ENCODE measurements around the gene METTL9.

Gene METTL9

DNA sequence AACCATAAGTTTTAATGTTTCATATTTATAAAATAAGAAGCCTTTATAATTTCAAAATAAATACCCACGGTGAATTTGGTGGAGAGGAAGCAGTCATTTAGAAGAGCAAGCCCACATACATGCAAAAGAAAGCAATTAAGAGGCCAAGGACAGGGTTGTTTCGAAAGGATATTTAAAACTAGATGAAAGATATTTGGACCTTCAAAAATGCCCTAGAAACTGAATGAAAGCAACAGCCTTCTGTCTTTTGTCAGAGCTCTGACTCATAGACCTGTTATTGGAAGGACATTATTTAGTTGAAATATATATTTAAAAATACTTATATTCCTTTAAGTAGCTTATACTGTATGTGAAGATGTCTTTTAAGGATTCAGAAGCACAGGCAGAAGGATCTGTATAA lies 8.6 kb upstream of the METTL9 start:
- TF ChIP-seq ZFX (IDR thresholded peaks at IDR 0.05; ENCODE audit: borderline replicate concordance), result no peak
- TF ChIP-seq, protein P1, sequence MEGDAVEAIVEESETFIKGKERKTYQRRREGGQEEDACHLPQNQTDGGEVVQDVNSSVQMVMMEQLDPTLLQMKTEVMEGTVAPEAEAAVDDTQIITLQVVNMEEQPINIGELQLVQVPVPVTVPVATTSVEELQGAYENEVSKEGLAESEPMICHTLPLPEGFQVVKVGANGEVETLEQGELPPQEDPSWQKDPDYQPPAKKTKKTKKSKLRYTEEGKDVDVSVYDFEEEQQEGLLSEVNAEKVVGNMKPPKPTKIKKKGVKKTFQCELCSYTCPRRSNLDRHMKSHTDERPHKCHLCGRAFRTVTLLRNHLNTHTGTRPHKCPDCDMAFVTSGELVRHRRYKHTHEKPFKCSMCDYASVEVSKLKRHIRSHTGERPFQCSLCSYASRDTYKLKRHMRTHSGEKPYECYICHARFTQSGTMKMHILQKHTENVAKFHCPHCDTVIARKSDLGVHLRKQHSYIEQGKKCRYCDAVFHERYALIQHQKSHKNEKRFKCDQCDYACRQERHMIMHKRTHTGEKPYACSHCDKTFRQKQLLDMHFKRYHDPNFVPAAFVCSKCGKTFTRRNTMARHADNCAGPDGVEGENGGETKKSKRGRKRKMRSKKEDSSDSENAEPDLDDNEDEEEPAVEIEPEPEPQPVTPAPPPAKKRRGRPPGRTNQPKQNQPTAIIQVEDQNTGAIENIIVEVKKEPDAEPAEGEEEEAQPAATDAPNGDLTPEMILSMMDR (IDR thresholded peaks at IDR 0.05), result no peak
- H3K27ac ChIP-seq, result no peak overlapping the region

DNA sequence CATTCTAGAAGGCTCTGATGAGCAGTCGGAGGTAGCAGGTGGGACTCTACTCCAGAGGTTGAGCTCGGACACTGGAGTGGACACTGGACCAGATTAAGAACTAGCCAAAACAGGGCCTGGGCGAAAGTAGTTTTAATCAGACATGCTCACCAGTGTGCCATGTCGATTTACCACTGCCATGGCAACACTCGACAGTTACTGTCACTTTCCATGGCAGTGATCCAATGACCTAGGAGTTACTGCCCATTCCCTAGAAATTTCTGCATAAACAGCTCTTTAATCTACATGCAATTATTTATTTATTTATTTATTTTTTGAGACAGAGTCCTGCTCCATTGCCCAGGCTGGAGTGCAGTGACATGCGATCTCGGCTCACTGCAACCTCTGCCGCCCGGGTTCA lies 7.2 kb upstream of the METTL9 start:
- no peak overlapping the region for H3K27ac ChIP-seq
- TF ChIP-seq, protein P1 (IDR thresholded peaks at IDR 0.05), result no peak
- no peak for TF ChIP-seq ZFX (IDR thresholded peaks at IDR 0.05; ENCODE audit: borderline replicate concordance)

DNA sequence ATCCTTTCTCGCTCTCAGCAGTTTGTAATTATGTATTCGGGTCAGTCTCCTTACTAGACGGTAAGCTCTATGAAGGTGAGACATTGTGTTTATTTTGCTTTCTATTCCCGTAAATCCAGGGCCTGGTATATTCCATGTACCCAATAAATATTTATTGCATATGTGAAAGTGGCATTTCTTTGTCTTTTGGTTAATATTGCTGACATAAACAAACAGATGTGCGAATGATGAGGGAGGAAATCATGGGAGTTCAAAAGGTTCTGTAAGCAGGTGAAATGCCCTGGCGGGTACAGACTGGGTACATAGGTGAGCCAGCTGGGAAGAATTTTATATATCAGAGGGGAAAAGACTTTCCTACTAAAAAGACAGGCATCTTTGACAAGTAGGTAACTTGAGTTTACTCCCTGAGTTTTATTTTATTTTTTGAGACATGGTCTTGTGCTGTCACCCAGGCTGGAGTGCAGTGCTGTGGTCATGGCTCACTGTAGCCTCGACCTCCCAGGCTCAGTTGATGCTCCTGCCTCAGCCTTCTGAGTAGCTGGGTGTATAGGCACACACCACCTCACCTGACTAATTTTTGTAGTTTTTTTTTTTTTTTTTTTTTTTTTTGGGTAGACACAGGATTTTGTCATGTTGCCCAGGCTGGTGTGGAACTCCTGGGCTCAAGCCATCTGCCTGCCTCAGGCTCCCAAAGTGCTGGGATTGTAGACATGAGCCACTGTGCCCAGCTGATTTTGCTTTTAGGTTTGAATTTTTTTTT lies 5.7 kb upstream of the METTL9 start:
- TF ChIP-seq, protein P1 (IDR thresholded peaks at IDR 0.05), result no peak
- no peak for TF ChIP-seq ZFX (IDR thresholded peaks at IDR 0.05; ENCODE audit: borderline replicate concordance)

DNA sequence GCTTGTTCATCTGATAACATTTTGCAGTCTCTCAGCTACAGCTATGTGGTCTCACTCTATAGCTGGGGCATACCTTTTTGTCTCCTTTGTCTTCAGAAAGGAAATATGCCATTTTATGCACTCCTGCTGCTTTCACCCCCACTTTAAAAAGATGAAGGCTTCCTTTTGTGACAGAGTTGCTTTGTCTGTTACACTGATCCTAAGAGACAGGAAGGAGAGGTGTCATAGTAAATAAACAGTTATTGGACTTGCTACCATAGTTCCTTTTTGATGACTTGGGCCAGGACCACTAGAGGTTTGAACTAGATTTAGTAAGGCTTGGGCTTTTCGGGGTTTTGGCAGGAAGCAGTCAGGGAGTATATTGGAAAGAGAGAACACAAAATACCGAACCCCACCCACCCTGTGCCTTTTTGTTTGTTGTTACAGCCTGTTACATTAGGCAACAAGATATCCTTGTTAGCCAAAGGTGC lies 1.8 kb upstream of the METTL9 start:
- TF ChIP-seq, protein P1 (IDR thresholded peaks at IDR 0.05), result no peak
- TF ChIP-seq ZFX (IDR thresholded peaks at IDR 0.05; ENCODE audit: borderline replicate concordance), result no peak
- no peak overlapping the region for H3K27ac ChIP-seq

More for the DNA sequence above, 5.7 kb upstream of the METTL9 start:
- no peak overlapping the region for H3K27ac ChIP-seq

DNA sequence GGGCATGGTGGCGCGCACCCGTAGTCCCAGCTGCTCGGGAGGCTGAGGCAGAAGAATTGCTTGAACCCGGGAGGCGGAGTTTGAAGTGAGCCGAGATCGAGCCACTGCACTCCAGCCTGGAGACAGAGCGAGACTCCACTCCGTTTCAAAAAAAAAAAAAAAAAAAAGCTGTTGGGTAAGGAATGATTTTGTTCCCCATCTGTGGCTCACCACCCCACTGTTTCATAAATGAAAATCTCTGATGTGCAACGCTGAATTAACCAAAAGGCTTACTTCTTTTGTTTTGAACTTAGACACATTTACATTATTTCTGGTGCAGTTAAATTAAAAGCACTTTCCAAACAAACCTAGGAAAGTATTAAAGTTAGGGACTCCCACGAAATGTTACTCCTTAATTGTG lies 1.2 kb upstream of the METTL9 start:
- no peak for TF ChIP-seq ZFX (IDR thresholded peaks at IDR 0.05; ENCODE audit: borderline replicate concordance)
- TF ChIP-seq, protein P1 (IDR thresholded peaks at IDR 0.05), result no peak
- H3K27ac ChIP-seq, result no peak overlapping the region

DNA sequence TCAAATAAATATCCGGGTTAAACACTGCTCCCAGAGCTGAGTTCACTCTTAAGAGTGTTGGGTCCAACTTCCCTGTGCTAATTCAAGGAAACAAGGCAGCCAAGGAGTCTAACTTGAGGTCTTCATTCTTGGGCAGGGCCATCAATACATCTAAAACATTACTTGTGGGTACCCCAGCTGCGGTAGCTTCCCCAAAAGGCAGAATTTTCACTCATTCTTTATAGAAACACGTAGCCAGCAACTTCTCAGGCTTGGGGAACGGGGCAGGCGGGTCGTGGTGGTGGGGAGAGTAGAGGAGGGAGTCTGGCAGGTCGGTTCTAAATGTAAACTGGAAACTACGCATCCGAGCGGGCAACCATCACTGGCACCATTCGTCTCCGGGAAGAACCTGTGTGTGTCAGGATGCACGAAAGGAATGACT lies 666 bp upstream of the METTL9 start:
- TF ChIP-seq ZFX (IDR thresholded peaks at IDR 0.05; ENCODE audit: borderline replicate concordance), result no peak
- TF ChIP-seq, protein P1 (IDR thresholded peaks at IDR 0.05), result no peak
- peak overlapping the region; percentile 86 for H3K27ac ChIP-seq

DNA sequence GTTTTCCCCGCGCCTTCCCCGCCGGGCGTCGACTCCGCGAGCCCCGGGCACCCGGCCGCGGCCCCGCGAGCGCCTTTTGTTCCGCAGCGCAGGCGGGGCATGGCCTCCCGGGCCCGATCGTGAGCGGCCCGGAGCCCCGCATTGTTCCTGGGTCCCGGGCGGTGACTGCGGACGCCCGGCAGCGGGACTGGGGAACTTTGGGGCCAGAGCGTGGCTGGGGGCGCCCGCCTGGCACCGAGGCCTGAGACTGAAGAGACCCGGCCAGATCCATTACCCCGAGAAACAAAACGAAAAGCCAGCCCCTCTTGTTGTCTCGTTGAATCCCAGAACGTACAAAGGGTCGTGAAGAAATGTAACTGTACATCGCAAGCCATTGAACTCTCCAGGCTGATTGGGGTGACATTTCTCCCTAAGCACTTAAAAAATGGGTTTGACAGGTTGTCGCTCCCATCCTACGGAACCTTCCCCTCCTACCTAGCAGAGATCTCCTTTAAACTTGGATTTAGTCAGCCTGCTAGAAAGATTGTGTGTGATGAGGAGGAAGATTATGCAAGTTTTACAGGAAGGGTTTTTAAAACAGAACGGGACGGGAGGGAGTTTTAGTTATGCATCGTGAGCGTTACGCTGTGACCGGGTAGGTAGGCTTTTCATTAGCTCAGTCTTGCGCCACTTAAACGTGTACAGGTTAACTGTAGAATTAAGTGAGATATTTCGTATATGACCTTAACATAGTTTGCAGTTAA lies 825 bp downstream of the METTL9 start:
- TF ChIP-seq ZFX (IDR thresholded peaks at IDR 0.05; ENCODE audit: borderline replicate concordance), result no peak
- TF ChIP-seq, protein P1 (IDR thresholded peaks at IDR 0.05), result 0 out of 2 replicates have a peak, but pooled peaks have one; percentile 4

More for the DNA sequence above, 825 bp downstream of the METTL9 start:
- peak overlapping the region; percentile 86 for H3K27ac ChIP-seq
